Stimulated activated CD4-positive, alpha-beta T cell treated with anti-CD3 and anti-CD28 coated beads, Interleukin-15, amount 100 ng/mL, for 48 hours (primary cell): ENCODE results near the gene LMOD3.
A peak's percentile ranks its signal among the peaks of the same experiment; 100 is the strongest.

Experiments used
- DNase-seq, 2 donors: peaks; one replicate each; pipeline ENCODE4 v3.0.0-alpha.2; 2020; ENCODE audit warnings: low read depth in 2 of 2

The LMOD3 gene

DNA sequence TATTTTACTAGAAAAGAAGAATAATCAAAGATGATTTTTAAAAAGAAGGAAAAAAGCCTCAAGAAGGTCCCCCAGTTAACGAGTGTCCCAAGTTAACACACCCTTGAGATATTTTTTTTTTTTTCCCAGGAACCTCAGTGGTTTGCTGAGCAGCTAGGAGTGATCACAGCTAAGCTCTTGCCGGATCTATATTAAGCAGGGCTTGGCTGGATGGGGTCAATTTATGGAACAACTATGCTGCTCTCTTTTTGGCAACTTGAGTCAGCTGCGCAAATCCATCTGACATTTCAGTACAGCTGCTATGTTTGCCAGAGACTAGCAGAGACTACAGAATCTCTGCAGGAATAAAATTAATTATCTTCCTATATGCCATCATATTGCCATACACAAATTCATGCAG lies at the start of gene LMOD3:
Gene LMOD3, minus strand, starts transcription at position 193 of the 400 bp plus-strand sequence. CDS start 209 bp downstream, outside the sequence.
- DNase-seq = no peak

DNA sequence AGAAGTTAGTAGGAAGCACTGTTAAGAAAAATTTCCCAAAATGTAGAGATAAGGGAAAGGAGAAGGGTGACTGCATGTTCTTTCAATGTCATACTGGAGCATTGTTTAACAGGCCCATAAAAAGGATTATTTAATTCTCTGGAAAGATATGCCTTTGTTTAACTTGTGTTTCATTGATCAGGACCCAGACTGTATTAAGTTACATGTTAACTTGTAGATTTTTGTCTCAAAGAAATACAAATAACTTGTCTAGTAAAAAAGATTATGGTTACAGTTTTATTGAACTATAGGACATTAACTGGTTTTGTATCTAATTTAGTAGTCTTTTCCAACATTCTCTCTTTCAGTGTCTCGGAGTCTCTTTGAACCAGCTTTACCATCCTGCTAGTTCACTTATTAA lies 49.7 kb upstream of the LMOD3 start:
- no peak for DNase-seq

DNA sequence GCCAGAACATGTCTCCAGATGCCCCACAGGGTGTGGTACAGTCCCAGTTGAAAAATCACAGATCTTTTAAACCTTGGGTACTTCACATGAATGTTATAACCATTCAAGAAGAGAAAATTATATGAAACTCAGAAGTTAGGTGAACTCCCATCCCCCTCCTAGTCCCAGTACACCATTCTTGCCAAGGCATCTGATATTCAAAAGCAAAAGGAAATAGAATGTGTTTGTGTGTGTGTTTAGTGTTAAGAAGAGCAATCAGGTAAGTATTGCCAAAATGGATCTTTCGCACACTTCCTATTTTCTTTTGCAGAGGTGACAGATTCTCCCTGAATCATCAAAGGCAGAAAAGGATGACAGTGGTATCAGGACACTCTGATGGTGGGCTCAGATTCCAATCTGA lies 44.1 kb upstream of the LMOD3 start:
- DNase-seq = no peak

DNA sequence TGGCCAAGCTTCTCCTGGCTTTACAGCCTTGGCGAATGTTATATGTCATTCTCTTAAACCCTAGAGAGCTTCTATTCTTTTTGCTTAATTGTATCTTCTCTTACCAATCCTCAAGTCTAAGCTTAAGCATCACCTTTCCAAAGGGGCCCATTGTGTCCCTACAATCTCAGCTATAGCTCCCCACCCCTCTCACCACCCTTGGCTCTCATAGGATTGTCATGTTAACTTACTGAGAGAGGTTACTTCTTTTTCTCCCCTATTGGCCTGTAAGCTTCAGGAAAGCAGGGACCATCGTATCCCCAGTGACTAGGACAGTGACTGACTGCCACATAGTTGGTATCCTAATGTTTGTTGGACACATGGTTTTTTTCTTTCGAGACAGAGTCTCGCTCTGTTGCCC lies 43.3 kb upstream of the LMOD3 start:
- DNase-seq = no peak

DNA sequence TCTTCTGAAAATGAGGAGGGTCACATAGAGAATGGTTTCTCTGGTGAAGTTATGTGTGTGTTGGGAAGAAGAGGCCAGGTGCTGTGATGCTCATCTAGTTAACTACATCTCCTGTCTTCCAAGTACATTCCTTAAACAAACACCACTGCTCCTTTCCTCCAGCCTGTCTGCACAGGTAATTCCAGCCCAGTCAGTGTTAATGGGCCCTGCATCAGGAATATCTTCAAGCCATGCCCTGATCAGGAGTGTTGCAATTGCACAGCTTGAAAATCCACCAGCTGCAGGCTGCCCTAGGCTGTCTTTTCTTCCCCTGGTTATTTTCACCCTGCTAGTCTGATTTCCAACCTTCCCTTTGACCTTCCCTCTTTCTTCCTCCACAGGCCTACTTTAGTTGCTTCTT lies 41.9 kb upstream of the LMOD3 start:
- no peak for DNase-seq

DNA sequence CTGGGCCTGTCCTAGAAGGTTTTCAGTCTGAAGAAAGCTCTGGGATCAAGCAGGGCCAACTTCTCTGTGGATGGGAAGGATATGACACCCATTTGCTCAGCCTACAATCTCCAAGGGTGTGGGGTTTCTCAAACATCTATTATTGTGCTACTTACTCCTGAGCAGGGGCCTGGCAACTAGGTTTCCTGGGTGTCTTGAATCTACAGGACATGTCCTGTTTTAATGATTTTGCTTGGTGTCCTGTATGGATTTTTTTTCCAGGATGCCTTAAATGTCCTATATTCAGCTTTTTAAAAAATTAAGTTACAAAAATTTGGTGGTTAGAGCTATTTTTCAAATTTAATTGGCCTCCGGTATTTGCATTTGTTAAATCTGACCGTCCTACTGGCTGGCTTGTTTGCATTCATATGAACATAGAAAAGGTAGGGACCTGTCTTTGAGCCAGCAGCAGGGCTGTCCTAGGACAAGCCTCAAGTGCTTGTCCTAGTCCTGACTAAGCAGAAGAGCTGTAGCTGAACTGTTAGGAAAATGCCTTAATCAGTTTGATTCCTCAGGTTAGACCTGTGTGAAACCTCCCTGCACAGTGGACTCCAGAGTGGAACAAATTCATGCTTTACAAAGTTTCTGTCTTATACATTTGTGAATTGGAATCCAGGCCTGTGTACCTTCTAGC lies 40.0 kb upstream of the LMOD3 start:
- no peak for DNase-seq

DNA sequence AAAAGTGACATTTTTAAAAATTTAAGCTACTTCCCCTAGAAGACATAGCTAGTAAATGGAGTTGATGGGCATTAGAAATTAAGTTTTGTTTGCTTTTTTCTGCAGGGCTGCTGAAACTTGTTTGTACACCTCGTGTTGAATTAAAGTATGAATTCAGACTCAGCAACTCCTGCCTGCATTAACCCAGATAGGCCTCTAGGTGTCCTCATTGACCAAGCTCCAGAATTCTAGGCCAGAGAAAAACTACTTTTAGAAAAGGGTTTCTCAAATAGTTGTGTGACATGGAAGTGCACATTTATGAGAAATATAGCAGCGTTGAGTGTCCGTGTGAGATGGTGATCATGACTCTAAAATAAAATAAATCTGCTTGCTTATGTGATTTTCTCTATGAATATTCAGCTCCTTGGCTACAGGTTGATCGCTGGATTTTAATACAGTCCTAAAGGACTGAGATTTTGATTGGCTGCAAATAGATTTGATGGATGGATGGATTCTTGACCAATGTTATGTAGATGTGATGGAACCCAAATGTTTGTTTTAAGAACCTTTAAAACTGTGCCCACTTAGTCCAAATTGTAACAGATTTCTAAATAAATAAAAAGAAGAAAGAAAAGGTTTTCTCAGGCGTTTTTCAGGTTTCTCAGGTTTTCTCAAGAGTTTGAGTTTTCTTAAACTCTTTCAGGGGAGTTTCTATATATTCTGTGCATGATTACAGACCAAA lies 39.4 kb upstream of the LMOD3 start:
- DNase-seq = peak; percentile 6 to 14

DNA sequence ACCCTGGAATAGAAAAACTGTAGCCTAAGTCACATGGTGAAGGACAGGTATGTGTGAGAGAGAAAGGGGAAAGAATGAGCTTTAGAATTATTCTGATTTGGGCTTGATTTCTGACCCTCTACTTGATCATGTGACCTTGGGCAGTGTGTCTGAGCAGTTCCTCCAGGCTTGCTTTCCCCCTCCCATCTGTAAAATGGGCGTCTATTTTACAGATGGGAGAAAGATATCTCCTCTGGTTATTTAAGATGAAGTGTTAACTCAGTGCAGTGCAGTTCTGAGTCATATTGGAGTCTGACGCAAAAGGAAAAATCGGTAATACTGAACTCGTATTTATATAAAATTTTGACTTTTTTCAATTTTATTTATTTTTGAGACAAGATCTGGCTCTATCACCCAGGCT lies 38.1 kb upstream of the LMOD3 start:
- no peak for DNase-seq

DNA sequence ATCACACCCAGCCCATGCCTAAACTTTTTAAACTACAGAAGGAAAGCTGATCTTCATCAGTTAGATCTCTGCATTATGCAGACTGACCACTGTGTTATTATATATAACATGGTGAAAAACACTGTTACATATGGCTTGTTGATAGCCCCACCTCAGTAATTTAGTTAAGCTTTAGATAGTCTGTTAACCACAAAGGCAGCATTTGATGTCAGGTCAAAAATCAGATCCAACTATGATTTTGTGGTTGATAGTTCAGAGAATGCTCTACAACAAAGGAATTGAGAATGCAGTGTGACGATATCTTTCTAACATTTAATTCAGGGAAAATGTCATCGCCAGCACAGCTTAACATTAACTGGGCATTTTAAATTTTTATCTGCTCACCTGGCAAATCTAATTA lies 37.7 kb upstream of the LMOD3 start:
- no peak for DNase-seq

DNA sequence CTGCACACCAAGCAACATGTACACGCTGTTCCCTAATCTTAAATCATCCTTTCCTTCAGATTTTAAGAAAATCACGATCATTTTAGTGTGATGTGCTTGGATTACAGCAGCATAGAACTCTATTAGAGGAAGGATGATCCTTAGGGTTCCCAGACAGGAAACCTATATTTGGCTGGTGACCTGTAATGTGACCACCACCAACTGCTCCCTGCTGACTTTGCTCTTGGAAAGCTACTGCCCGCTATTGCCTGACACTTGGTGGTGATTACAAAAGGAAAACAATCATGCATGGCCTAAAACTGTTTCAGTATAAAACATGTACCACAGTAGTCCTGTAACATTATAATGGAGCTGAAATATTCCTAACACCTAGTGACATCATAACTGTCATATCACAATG lies 27.2 kb upstream of the LMOD3 start:
- DNase-seq = no peak

DNA sequence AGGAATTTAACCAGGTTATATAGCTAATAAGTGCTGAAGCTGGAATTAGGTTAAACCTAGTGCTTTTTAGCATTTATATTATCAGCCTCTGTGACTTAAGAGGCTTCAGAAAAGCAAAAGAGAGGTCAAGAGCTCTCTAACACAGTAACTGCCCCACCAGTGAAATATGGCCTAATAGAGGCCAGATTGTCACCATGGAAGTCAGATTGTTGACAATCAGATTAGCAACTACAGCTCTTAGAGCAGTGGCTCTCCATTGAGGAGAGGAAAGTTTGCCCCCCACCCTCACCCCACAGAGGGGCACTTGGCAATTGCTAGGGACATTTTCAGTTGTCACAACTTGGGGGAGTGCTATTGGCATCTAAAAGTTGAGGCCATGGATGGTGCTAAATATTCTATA lies 23.3 kb upstream of the LMOD3 start:
- DNase-seq = no peak

DNA sequence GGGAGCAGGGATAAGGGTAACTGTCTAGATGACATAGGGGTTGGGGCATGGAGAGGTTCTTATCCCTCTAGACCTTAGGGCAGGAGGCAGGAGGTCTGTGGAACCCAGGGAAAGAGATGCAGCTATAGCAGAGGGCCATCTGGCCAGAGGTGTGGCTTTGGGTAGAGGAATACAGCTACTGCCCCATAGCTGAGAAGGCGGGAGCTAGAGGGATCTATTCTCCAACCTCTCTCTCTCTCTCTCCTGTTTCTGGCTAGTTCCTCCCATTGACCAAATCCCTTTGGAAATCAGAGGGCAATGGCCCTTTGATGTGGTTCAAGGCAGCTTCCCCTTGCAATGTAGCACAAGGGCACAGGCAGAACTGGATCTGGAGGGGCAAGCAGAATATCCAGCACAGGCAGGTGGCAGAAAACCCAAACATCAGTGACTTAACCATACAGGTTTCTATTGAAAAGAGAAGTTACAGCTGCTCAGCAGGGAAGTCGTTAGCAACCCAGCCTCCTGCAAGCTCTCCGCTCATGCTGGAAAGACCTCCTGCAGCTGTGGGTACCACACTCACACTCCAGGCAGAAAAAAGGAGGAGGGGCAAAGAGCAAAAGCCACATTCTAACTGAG lies 22.3 kb upstream of the LMOD3 start:
- DNase-seq = no peak

DNA sequence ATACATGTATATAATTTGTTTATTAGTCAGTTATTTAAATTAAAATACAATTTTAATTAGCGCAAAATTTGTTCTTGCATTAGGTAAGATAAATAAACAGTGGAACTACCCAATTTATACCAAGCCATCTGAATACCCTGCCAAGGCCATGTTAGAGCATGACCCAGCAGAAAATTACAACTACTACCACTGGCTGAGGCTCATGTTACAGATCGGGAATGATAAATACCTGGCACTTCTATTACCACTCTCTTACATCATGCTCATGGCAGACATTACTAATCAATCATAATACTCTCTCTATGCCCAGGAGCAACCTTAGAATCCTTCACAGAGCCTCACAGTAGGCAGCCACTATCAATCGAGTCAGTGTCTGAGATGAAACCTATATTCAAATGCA lies 21.2 kb upstream of the LMOD3 start:
- no peak for DNase-seq

DNA sequence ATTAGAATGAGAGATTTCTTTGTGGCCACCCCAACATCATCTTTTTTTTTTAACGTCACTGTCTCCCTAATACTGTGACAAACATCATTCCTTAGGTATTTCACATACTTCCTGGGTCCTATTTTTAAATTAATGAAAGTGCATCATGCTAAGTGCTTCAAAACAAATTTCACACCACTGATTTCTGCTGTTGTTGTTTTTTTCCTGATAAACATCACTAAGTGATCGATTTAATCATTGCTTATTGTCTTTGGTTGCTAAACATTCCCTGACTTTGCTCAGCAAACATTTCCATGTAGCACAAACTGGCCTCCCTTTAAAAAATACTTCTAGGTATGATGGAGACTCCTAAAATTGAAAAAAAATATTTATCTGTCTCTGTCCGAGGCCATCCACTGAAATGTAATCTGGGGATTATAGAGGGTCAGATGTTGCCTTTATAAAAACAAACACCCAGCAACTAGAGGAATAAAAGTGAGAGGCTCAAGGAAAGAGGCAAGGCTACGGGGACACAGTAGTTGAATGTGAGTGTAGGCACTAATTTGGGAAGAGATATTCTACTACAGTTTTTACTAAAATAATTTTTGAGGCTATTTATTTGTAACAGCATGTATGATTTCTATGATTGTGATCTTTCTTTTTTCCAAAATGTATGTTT lies 20.5 kb upstream of the LMOD3 start:
- DNase-seq = no peak

DNA sequence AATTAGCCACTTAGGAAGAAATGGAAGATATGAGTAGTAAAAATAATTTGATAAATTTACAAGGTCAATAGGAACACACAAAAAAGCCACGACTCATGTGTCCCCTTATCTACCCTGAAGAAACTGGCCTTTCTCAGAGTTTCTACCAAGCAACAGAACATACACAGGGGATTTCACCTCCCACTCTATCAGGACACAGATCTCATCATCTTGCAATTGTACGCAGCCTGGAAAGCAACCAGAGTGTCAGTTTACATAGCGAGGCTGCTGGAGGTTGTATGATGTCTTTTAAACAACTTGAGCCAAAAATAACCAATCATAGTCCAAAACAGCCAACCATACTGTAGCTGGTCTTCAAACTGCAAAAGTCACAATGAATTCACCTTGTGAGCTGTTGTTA lies 19.7 kb upstream of the LMOD3 start:
- no peak for DNase-seq

DNA sequence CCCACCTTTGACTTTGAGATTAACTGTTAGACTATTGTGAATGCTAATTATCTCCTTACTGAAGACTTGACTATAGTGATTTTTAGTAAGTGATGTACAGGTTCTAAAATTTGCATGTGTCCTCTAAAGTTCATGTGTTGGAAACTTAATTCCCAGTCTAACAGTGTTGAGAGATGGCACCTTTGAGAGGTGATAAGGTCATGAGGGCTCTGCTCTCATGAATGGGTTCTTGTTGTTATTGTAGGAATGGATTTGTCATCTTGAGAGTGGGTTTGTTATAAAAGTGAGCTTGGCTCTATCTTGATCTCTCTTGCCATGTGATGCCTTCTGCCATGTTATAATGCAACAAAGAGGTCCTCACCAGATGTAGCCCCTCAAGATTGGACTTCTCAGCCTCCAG lies 18.9 kb upstream of the LMOD3 start:
- DNase-seq = no peak

DNA sequence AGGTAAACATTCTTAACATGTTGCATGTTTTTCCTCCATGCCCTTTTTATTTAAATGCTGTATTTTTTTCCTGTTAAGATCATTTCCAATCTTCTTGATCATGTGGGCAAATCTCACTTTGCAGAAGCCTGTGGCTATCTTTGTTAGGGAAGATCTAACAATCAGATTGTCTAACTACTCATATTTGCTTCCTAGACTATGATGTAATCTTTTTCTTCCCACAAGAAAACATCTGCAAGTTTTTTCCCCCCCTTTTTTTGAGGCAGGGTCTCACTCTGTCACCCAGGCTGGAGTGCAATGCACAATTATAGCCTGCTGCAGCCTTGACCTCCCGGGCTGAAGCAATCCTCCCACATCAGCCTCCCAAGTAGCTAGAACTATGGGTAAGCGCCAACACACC lies 15.0 kb upstream of the LMOD3 start:
- DNase-seq = no peak

DNA sequence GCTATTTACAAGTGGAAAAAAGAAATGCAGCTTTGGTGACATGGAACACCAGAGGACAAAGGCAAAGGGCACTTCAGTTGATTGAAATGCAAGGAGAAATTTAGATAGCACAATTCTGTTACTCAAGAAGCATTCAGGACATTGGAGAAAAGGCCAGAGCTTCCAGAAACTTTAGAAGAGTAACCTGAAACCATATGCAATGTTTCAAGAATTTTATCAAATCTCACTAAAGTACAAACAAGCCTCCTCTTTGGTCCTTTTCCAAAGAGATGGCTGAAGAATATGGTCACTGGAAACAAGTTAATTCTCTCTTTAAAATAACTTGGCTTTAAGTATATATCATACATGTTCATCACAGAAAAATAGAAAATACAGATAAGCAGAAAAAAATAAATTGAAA lies 14.6 kb upstream of the LMOD3 start:
- no peak for DNase-seq

DNA sequence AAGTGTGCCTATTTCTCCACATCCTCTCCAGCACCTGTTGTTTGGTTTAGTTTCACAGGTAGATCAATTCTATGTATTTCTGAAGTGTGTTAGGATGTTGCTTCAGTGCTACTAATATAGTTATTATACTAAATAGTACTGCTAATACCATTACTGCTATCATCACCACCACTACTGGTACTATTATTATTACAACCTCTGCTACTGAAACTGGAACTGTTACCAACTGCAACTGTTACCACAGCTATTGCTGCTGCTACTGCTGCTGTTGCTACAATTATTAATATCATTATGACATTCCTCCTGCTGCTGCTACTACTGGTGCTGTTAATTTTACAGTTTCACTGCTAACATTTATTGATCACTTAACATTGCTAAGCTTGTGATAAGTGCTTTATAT lies 8.3 kb upstream of the LMOD3 start:
- no peak for DNase-seq

DNA sequence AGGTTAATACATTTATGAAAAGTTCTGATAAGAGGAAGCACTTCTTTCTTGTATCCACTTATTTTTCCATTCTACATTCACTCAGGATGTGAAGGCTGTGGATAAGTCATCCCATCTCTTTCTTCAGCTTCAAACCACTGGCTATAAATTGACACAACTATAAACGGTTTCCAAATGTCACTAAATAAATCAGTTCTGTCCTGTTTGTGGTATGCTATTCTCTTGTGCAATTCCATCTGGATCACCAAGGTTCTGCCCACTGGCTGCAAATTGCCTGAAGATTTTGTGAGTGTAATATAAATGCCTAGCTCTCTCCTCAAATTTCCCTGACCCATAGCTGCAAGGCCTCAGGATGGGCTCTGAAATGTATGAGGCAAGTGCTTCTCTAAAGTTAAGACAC lies 7.1 kb upstream of the LMOD3 start:
- no peak for DNase-seq

DNA sequence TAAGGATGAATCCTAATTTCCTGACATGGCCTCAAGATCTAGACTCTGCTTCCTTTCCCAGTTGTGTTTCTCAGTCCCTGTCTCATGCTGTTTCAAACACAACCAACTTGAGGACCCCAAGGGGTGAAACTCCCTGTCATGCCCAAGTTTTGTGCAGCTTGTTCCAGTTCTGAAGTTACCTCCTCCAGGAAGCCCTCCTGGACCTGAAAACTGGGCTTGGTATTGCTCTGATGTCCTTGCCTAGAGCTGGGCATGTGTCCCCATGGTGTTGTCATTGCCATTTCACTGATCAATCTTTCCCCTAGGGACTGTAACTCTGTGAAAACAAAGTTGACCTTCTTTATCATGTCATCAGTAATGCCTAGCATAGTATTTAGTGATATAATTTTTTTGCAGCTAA lies 6.1 kb upstream of the LMOD3 start:
- no peak for DNase-seq

DNA sequence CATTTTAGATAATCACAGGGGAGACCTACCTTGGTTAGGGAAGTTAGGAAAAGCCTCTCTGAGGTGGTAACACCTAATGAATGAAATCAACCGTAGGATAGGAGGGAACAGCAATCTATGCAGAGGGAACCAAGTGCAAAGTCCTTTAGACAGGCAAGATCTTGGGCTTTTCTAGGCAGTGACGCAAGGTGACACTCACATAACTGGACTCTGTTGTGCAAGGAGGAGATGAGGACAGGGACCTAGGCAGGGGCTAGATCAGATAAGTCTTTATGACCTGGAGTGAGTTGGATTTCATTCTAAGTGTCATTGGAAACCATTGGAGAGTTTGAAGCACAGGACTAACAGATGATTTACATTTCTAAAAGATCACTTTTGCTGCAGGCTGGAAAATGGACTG lies 4.6 kb upstream of the LMOD3 start:
- no peak for DNase-seq

DNA sequence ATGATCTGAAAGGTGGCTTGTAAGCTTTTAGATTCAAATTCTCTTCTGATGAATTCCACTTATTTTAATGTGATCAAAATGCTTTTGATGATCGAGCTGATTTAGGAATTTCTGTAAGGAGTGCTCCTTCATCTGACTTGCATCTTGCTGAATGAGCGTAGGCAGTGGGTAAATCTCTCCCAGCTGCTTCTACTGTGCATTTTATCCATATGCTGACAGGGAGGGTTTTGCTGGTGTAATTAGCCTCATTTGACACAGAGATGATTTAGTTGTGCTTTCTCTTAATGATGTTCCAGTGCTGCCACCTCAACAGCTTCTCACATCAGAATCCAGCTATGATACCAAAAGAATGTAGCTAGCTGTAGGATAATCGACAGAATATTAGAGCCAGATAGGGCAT lies 3.8 kb upstream of the LMOD3 start:
- DNase-seq = no peak
